Subcutaneous adipose tissue (tissue), 4 donors: ENCODE results near the gene MIGA1. TPM values are rescaled to one million over a fixed set of nuclear protein-coding genes. Genes with fewer than 3 reads are reported as not detected.

Experiments used
- CTCF ChIP-seq: fragments of 450-650 bp; IDR thresholded peaks from one replicate; pipeline ENCODE4 v1.5.1; 2016; ENCODE audit warnings: low read depth, mild to moderate bottlenecking, control low read depth, antibody characterized with exemption, moderate library complexity
- total RNA-seq, 4 donors: library from RNA; depleted of rRNA; stranded (reverse); fragments of >200 nt; gene quantifications; one replicate each; pipeline ENCODE4 v1.1.0, GENCODE V29; 2016

Gene MIGA1
- total RNA-seq, 4 donors from 2014 or later: 18.6 to 28.6 (median 23.1) TPM

DNA sequence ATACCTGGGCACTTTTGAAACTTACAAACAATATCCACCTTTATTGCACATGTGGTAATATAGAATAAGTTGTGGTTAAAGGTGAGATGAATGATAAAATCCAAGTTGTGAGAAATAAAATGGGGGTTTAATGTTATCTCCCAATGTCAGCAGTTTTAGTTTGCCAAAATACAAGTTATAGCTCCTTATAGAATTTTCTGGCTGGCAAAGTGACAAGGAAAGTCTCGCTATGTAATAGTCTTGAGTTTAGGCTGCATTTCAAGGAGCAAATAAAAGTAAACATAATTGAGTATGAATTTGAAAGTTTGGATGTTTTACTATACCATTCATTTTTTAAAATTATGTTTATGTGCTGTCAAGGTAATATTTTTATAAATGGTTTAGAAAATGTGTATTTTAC lies 94.0 kb downstream of the MIGA1 start:
- no peak for TF ChIP-seq CTCF

GRCh38 chr1:77874804-77875445 lies 95.5 kb downstream of the MIGA1 start:
- no peak for TF ChIP-seq CTCF

GRCh38 chr1:77876884-77877283 lies 97.4 kb downstream of the MIGA1 start:
- TF ChIP-seq CTCF: no peak

GRCh38 chr1:77881061-77881460 lies 101.6 kb downstream of the MIGA1 start:
- TF ChIP-seq CTCF: no peak

- TF ChIP-seq CTCF: no peak
Measured at GRCh38 chr1:77882411-77882810, 103.0 kb downstream of the MIGA1 start.

- no peak for TF ChIP-seq CTCF
Measured at GRCh38 chr1:77888081-77888780, 108.8 kb downstream of the MIGA1 start, which contains the start of gene NEXN. Gene NEXN (plus strand): TSS chr1:77888624. CDS start chr1:77916107, 27,483 bp downstream.

DNA sequence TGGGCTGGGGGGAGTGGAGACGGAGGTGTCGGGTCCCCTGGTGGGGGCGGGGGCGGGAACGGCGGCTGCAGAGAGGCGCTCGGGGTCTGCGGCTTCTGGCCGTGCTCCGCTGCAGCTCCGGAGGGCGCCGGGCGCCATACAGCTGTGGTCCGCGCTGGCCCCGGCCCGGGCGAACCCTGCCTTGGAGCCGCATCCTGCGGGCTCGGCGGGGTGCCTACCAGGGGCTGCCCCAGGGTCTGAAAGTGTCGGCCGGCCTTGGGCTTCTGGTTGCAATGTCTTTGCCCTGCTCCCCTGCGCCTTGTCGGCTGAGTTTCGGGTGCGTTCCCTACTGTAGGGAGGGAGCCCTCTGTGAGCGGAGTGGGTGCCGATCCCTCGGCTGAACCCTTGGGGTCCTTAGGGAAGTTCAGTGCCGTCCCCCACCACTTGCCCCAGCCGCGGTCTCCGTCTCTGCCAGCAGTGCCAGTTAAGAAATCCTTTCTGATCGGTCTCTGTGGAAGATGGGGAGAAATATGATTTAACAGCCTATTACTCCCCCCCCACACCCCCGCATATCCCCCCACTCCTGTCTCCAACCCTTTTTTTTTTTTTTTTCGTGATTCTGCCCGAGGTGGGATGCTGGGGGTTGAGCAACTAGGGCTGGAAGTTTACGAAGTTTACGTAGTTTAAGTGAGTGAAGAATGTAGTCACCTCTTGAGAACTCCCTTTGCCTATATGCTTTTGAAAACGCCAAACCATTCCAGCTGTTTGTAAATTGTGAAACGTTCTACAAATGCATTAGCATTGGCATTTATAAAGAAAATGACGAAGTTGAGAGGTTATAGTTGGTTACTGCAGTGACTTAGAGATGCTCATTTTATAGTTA lies 109.6 kb downstream of the MIGA1 start:
- TF ChIP-seq CTCF: no peak
